ENCODE data around the gene POLD2.

DNA sequence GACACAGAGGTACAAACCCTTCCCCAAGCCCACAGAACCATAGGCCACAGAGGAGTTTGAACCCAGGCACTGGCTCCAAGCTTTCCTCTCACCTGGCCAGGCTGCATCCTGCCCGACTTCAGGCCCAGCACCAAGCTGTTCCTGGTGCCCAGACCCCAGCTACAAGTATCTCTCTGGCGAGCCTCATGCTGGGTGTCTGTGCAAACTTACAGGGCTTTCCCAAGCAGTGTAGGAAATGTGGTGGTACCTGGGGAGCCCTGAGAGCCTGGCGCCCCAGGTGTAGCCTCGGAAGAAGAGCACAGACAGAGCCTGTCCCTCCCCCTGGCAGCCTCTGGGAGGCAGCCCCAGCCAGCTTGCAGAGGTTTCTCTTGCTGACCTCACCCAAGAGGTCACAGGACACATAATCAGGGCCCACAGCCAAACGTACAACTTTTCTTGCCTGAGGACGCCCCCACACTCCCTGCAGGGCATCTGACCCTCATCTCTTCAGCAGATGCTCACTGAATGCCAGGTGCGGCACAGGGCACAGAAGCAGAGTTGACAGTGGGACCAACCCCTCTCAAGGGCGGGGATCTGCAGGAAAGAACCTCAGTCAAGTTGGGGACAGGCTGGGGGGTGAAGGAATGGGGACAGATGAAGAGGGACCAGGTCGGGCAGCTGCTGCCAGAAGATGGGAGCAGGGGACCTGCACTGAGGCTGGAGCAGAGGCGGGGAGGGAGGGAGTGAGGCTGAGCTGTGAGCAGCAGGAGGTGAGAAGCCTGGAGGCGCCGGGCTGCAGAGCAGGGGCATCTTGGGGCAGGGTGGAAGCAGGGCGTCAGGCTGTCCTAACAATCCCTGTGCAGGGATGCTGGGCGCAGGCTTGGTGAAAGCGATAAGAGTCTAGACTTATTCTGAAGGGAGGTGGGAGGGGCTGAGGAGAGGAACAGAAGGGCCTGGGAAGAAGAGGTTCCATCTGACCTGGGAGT is 34.0 kb upstream of the POLD2 start:
- TF ChIP-seq EZH2 (IDR thresholded peaks at IDR 0.05; ENCODE audit: insufficient read depth, poor library complexity, severe bottlenecking) (no peak), EZH2phosphoT487 (IDR thresholded peaks at IDR 0.05; ENCODE audit: insufficient read depth, low read depth) (no peak)

All from GM23248 (cell line).